UCSD-AML1 (cell line): Measurements from ENCODE around the gene RNF5.
"Not testable (repeated sequence)": the region's sequence is repeated elsewhere in the genome, so short reads cannot be mapped to it uniquely, and the experiment has no call there.

ENCODE experiments used
- DNase-seq: peaks from one replicate; lab custom pipeline; 2025; ENCODE audit not compliant: unreplicated experiment; lab: John Stamatoyannopoulos, UW

The RNF5 gene

DNA sequence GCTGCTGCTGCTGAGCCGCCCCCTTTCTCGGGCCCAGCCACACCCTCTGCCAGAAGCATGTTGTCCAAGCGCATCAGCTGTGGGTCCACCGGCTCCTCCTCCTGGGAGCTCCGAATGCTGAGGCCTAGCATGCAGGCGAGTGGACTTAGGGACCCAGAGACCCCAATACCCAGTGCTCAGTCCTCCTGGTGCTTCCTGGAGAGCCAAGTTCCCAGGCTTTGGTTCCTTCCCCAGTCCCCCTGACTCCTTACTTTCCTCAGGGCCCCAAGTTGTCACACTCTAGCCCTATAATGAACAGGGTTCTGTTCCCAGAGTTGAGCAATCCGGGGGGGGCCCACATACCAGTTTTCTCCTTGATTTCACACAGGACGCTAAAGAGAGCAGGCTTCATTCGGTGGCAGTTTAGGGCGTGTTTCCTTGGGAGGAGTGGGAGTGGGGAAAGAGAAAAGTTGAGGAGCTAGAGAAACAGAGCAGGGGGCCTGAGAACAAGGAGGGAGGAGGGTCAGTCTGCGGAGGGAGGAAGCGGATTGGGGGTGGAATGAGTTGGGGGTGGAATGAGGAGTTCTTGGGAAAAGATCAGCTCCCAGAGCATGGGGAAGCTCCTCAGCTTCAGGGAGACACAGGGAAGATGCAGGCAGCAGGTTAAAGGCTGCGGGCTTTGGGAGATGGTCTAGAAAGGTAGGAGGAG, 10.3 kb downstream of the RNF5 start:
- DNase-seq, result no peak

DNA sequence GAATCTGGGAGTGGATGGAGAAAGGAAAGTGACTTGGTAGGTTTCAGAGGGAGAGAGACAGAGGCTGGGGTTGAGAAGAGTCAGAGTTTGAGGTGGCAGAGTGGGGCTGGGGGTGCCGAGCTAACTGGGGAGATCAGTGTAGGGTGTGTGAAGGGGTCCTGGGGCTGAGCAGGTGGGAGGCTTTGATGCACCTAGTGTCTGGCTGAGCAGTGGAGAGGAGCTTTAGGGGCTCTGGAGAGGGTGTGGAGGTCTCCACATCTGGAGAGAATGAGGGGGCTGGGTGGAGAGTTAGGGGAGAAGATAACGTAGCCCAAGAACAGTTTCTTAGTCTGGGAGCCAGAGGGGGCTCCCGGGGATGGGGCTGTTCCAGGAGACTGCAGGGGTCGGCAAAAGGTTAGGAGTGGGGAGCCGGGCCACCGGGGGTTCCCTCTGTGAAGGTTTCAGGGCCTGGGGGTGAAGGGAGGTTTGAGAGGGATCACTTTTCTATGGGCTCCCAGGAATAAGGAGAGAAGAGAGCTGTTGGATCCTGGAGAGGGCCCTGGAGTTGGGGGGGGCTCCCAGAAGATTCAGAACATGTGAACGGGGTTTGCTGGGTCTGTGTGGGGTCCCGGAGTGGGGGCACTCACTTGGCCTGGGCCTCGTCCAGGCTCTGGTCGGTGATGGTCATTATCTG, 11.0 kb downstream of the RNF5 start:
- no peak for DNase-seq

DNA sequence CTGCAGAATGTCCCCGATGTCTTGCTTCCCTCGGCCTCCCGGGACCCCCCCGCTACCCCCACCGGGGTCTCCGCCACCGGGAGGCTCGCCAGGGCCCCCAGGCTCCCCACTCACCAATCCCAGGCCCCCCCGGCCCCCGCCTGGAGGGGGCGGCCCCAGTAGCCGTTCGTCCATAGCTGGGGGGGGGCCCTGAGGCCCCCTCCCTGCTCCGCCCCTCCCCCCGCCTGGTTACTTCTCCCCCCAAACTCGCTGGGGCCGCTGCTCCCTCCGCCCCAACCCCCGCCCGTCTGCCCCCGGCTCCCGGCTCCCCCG, 11.5 kb downstream of the RNF5 start:
- no peak for DNase-seq

DNA sequence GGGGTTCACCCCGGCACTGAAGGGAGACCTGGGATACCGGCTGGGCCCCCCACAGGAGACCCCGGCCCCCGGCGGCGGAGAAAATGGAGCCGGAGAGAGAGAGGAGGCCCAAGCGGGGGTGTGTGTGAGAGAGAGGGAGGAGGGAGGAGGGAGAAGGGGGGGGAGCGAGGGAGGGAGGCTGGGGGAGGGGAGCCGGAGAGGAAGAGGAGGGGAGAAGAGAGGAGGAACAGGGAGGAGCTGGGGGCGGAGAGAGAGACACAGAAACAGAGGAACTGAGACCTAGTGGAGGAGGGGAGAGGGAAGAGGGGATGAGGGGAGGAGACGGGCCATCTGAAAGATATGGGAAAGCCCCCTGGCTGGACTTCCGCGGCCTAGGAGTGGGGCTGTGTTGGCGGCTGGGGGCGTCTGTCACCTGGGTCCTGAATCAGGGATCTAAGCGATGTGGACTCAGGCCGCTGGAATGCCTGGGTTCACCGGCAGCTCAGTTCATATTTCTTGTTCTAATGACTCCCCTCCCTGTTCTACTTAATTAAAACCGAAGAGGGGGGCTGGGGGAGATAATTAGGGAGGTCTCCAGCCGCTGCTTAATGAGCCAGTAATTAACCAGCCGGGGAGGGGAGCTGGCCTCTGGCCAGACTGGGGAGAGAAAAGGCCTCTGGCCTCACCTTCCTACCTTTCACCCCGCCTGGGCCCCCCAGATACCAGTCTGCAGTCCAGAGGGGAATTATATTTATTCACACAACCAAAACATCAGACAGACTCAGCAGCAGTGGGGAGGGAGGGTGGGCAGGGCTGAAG, 12.0 kb downstream of the RNF5 start, which contains the start of gene PBX2:
TSS of gene PBX2 (minus strand) at position 149 of the 798 bp plus-strand sequence. CDS start 287 bp downstream, outside the sequence.
- peak; percentile 90 for DNase-seq

DNA sequence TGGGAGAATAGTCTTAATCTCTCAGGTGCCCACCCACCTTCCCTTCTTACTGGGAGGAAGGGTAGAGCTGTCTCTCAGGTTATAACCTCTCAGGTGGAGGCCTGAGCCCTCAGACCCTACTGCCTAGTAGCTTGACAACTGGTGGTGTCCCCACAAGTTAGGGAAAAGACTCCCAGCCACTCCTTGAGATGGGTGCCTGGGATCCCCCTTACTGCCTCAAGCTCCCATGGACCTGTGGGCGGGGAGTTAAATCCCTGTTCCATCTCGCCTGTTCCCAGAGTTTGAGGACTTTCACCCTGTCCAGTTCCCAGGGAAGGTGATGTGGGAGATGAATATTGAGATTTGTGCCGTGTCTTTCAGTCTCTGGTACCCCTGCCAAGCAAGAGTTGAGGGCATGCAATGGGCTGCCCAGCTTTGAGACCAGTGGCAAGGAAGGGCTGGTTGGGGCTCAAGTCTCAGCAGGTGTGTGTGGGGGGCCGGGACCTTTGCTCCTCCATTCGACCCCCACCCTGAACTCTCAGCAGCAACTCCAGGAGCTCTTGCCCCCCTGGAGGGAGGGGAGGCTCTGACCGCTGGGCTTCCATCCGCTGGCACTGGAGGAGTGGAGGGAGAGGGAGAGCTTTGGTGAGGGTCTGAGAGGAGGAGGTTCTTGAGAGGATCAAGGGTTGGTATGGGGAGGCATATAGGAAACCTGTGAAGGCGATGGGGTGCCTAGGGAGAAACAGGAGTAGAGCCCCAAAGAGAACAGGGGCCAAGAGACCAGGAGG, 12.9 kb downstream of the RNF5 start:
- no peak for DNase-seq

DNA sequence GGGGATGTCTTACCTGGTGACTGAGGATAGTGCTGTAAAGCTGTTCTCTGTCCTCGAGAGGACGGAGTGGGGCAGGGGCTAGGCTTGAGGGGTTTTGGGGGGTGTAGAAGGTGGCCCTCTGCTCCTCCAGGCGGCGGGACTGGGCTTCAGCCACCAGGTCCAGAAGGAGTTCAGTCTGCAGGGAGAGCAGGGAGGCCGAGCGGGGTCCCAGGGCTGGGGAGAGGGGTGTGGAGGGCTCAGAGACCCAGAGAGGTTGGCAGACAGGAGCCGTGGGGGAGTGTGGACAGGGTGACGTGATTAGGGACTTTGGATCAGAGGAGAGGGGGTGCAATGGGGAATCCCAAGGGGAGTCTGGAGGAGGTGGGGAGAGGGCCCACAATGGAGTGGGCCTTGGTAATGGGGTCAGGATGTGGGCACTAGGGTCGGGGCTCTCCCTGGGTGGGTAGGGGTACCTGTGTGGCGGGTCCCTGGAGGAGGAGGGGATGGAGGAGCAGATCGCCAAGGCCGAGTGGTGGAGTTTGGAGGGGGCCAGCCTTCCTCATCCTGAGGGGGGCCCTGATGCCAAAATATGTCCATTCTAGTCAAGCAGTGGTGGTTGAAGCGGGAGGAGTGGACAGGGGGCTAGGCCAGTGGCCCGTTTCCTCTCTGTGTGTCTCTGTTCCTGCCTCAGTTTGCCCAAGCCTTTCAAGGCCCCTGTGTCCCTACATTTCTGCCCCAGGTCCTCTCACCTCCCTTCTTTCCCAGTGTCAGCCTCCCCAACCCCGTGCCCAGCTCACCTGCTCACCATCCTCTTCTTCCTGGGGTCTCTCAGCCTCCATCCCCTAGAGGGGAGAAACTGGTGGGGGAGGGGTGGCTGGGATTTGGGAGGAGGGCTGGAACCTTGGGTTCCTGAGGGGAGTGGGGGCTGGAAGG, 13.7 kb downstream of the RNF5 start:
- no peak for DNase-seq

DNA sequence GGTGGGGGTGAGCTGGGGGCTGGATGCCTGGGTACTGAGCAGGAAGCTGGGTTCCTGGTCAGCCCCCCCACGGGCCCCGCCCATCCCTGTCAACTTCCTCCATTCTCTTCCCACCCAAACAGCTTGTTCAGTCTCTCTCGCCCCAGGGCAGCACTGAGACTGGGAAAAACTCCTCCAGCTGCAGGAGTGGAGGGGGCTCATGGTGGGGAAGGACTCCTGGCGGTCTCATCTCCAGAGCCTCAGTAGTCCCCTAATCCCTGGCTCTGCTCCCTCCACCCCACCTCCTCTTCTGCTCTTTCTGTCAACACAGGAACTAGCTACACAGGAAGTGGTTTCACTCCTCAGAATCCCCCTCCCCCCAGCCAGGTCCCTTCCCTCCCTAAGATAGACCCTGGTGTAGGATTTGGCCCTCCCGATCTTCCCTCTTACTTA, 14.4 kb downstream of the RNF5 start, which contains the start of gene GPSM3:
TSS of gene GPSM3 (minus strand) at position 36 of the 432 bp plus-strand sequence. CDS start 130 bp downstream, outside the sequence.
- peak; percentile 93 for DNase-seq

DNA sequence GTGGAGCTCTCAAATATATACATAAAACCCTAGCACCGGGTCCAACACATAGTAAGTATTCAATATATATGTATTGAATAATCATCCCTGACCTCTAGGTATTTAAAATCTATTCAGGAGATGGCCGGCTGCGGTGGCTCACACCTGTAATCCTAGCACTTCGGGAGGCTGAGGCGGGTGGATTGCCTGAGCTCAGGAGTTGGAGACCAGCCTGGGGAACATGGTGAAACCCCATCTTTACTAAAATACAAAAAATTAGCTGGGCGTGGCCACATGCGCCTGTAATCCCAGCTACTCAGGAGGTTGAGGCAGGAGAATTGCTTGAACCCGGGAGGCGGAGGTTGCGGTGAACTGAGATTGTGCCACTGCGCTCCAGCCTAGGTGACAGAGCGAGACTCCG, 14.9 kb downstream of the RNF5 start:
- not testable (repeated sequence) for DNase-seq

DNA sequence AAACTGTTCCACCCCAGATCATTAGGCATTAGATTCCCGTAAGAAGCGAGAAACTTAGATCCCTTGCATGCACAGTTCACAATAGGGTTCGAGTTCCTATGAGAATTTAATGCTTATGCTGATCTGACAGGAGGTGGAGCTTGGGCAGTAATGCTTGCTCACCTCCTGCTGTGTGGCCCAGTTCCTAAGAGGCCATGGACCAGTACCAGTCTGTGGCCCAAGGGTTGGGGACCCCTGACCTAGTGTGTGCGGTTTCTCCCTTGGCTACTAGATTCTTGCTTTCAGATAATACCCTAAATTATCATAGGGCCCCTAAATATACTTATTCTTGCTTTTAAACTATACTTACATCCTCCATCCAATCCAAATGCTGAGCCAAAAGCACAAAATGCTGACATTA, 16.2 kb downstream of the RNF5 start:
- DNase-seq, result no peak

DNA sequence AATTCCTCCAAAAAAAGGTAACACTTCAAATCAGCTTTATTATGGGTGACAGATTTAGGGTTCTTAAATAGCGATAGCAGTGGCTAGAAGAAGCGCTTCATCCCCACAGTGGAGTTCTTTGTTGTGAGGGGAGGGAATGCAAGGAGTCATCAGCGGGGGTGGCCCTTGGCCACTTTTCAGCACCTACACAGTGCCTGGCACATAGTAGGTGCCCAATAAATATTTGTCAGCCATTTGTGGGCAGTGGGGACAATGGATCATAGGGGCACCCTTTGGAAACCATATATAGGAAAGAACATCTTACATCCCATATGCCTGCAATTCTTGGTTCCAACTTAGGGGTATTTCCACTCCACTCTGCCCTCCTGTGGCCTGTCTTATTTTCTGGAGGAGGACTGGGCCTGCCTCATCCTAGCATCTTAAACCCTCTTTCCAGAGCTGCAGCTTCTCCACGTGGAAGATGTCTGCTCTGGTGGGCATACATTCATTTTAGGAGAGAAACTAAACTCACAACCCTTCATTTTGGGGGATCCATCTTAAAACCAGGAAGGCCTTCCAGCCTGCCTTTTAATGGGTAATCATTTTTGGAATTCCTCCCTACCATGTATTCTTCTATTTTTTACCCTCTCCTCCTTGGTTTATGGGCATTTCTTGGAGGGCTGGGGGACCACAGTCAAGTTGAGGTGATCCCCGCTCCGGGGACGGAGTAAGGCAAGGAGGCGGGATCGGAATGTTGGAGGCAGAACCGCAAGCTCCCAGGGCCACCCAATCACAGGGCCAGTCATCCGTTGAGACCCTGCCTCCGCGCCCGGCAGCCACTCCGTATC, 16.8 kb downstream of the RNF5 start:
- DNase-seq, result peak; percentile 56

DNA sequence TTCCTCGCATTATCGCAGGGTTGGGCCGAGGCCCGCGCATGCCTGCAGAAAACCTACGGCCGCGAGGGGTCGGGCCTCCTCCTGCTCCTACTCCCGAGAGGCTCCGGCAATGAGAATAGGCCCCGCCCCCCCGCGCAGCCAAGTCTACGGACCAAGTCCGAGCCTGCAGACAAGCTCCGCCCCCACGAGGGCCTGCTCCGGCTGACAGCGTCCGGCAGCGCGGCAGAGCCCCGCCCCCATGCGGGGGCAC, 17.4 kb downstream of the RNF5 start:
- peak; percentile 100 for DNase-seq

DNA sequence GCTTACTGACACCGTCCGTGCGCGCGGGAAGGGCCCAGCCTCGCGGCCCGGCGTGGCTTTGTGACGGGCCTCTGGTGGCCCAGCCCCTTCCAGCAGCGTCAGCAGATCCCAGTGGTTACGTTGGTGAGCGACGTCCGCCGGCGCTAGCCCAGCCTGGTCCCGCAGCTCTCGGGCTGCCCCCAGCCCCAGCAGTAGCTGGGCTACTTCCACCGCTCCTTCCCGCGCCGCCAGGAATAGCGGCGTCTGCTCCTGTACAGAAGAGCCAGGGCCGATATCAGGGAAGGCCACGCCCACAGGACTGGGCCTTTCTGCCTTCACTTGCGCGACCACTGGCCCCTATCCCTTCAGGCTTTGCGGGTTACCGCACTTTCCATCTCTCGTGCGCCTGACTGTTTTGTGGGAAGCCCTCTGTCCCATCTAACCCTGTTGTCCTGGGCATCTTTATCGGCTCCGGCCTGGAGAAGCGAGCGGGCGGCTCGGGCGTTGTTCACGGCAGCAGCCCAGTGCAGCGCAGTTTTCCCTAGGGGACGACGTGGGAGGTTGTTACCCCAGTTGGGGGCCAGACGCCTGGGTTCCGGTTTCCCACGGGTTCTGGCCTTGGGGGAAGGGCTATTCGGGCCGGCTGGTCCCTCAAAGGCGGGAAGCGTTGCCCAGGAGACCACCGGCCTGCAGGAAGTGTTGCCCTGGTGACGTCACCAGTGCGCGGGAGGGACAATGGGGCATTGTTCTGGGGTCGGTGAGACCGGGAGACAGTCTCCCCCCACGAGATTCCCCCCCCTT, 17.9 kb downstream of the RNF5 start:
- peak; percentile 78 for DNase-seq

DNA sequence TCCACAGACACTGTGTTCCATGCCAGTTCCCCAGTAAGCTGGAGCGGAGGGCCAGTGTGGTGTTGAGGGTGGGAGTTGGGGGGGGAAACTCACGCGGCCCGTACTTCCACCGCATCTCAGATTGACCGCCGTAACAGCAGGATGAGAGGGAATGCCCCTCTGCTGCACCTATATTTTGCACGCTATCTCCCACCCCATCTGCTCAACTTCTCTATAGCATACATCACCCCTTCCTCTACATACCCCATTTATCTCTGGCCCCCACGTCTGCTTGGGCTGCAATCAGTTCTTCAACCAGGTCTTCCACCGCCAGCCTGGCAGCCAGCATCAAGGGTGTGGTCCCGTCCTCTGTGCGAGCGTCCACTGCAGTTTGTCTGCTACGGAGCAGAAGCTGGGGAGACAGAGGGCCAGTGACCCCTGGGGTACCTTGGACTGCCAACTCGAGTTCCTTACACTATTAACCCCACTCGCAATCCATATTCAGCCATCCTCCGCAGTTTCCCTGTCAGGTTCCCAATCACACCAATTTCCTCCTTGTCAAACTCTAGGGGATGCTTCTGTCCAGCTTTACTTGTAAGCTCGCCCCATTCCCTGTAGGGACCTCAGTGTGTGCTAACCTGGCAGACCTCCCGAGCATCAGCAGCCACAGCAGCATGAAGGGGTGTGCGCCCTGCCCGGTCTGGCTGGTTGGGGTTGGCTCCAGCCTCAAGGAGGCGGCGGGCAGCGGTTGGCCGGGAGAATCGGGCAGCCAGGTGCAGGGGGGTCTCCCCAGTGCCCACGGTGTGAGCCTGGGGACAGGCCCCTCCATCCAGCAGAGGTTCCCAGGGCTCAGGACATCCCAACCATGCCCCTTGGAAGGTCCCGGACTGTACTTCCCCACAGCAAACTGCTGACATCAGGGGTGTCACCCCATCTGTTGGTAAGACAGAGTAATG, 18.7 kb downstream of the RNF5 start:
- no peak for DNase-seq

DNA sequence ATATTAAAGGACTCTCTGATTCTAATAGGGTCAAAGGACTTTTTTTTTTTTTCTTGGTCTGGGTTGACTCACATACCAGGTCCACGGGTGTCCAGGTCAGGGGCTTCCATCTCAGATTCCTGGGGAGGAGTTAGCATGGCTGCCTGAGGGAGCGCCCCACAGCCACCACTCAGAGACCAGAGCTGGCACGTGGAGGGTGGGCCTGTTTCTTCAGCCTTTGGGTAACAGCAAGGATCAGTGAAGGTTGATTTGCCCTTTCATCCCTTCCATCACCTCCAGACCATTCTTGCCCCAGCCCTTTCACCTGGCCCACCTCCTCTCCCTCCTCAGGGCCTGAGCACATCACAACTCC, 20.1 kb downstream of the RNF5 start:
- DNase-seq, result no peak

DNA sequence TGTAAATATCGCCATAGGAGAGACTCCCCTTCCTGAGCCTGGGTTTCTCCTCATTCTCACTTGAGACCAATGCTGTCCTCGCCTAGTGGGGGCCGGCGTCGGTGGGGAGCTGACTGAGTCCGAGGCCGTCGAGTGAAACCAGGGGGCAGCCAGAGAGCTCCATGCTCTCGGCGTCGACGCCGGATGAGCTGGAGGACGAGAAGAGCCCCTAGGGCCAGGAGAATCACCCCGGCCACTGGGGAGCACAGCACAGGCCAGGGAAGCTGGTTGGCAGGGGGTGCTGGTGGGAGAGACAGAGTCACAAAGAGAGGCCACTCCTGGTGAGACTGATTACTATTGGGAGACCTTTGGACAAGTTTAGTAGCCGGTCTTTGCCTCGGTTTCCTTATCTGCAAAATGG, 20.7 kb downstream of the RNF5 start:
- DNase-seq, result no peak

DNA sequence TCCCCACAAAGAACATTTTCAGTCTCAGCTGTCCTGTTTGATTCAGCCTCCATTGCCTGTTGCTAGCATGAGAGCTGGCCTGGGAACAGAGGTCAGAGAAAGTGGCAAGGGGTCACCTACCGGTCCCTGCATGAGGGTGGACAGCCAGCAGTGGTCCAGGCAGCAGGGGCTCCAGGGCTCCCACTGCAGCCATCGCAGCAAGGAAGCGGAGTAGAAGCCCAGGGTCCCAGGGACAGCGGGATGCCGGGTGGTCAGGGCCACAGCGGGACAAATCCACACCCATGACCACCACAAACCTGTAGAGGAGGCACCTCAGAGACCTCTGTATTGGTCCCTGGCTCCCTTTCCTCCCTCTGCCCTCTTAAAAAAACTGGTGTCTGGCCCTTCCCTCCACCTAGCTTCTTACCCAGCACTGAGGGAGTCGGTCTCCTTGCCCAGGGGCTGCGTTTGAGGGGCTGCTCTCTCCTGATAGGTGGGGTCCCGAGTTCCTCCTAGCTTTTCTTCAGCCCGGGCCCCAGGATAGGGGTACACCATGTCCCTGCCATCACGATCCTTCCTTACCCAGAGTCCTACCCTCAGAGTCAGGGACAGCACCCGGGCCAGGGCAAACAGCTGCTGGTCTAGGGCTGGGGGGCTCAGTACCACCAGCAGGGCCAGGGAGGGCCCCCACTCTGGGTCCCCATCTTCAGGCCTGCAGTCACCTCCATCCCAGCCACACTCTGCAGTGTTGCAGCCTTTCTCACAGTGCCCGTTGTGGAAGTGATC, 22.7 kb downstream of the RNF5 start:
- DNase-seq, result no peak

DNA sequence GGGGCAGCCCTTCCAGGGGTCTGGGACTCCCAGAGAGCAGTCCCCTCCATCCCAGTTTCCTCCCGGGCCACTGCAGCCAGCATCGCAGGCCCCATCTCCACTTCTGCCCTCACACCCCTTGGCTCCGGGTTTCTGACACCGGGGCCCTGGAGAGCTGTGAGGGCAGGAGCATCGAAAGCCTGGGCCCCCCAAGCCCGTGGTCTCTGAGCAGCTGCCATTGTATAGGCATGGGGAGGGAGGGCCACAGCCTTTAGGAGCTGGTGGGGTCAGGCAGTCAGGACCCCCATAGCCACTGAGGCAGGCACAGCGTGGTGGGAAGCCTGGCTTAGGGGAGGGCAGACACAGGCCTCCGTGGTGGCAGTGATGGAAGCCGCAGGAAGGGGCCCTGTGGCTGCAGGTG, 24.0 kb downstream of the RNF5 start:
- DNase-seq, result no peak
